Caco-2 (cell line): ENCODE data around the gene FLT3. TPM values are rescaled to one million over a fixed set of nuclear protein-coding genes. Genes with fewer than 3 reads are reported as not detected.

Experiments
- BruUV-seq: library from RNA; stranded (reverse); fragments of 400-500 nt; replicated peaks from 2 replicates; lab custom pipeline; 2021; lab: Mats Ljungman, UMichigan
- CTCF ChIA-PET: fragments of 300-600 bp; sonication (Branson Sonifier 250); formaldehyde crosslinking; loops from one replicate; lab custom pipeline; 2022; ENCODE audit warnings: antibody characterized with exemption; lab: Charles Lee
- POLR2A ChIA-PET: fragments of 300-600 bp; sonication (Branson Sonifier 250); formaldehyde crosslinking; loops from one replicate; lab custom pipeline; 2022; ENCODE audit warnings: antibody characterized with exemption; lab: Charles Lee
- DNase-seq, 2 experiments: peaks; one replicate each; pipeline versions ENCODE4 v3.0.0 to v3.0.0-alpha.2; 2020 to 2022
- H3K27me3 ChIP-seq: replicated peaks from 2 replicates; pipeline ENCODE4 v1.6.0; 2011; ENCODE audit warnings: low read length; ENCODE audit not compliant: control insufficient read depth, insufficient read depth
- H3K36me3 ChIP-seq: 2 replicates; pipeline ENCODE4 v1.5.1; 2011; ENCODE audit warnings: low read length; ENCODE audit not compliant: control insufficient read depth, insufficient read depth
- H3K4me1 ChIP-seq: fragments of 250-450 bp; sonication (Bioruptor Pico); 2 replicates; pipeline ENCODE4 v1.5.1; 2020; ENCODE audit warnings: mild to moderate bottlenecking
- H3K4me3 ChIP-seq: 2 replicates; pipeline ENCODE4 v1.5.1; 2011; ENCODE audit warnings: low read depth, mild to moderate bottlenecking, control low read depth, low read length
- H3K9me3 ChIP-seq: fragments of 250-450 bp; sonication (Bioruptor Pico); 2 replicates; pipeline ENCODE4 v1.5.1; 2020; ENCODE audit warnings: mild to moderate bottlenecking, moderate library complexity
- H3K27ac Mint-ChIP-seq: one replicate; pipeline ENCODE4 v1.8.0; 2022; ENCODE audit warnings: mixed read lengths; ENCODE audit not compliant: unreplicated experiment
- H3K27me3 Mint-ChIP-seq: one replicate; pipeline ENCODE4 v1.8.0; 2022; ENCODE audit warnings: mixed read lengths; ENCODE audit not compliant: insufficient read depth, unreplicated experiment
- H3K36me3 Mint-ChIP-seq: one replicate; pipeline ENCODE4 v1.8.0; 2022; ENCODE audit warnings: mild to moderate bottlenecking, mixed read lengths; ENCODE audit not compliant: insufficient read depth, unreplicated experiment
- H3K4me1 Mint-ChIP-seq: one replicate; pipeline ENCODE4 v1.8.0; 2022; ENCODE audit warnings: low read depth, mixed read lengths; ENCODE audit not compliant: unreplicated experiment
- H3K4me3 Mint-ChIP-seq: one replicate; pipeline ENCODE4 v1.8.0; 2022; ENCODE audit warnings: mild to moderate bottlenecking, moderate library complexity, mixed read lengths; ENCODE audit not compliant: unreplicated experiment
- H3K9me3 Mint-ChIP-seq: one replicate; pipeline ENCODE4 v1.8.0; 2022; ENCODE audit warnings: mixed read lengths; ENCODE audit not compliant: unreplicated experiment
- CTCF ChIP-seq, 2 experiments: fragments of 200-600 bp in 1 of 2; IDR thresholded peaks; 1 replicate in 1 of 2; 2 replicates in 1 of 2; pipeline versions ENCODE4 v1.5.1 to v1.8.0; 2011 to 2022; ENCODE audit warnings: antibody characterized with exemption in 1 of 2, control low read depth in 1 of 2, inconsistent platforms in 1 of 2, low read depth in 1 of 2, low read length in 1 of 2, mild to moderate bottlenecking in 1 of 2, moderate library complexity in 1 of 2; ENCODE audit not compliant: insufficient read depth in 1 of 2, severe bottlenecking in 1 of 2, unreplicated experiment in 1 of 2
- intact Hi-C: fragments of 100-400 bp; cut with micrococcal nuclease; formaldehyde crosslinking; loops from one replicate; pipeline ENCODE4 v1.10.0; 2022; ENCODE audit not compliant: unreplicated experiment
- total RNA-seq: library from RNA; stranded (reverse); gene quantifications from 2 replicates; pipeline ENCODE4 v1.2.3, GENCODE V29; 2022

FLT3 gene
- total RNA-seq, 1 experiment from 2014 or later, result 0.09 TPM

GRCh38 chr13:28043224-28043623 lies 57.2 kb downstream of the FLT3 start:
- ChIA-PET CTCF (no interaction called here), POLR2A (no interaction called here)
- H3K9me3 Mint-ChIP-seq, result no peaks in the 10 kb centered on the region
- DNase-seq, result no peak
- no TSS peak for BruUV-seq
- no peaks in the 10 kb centered on the region for H3K36me3 Mint-ChIP-seq
- Histone ChIP-seq H3K9me3 (no peaks in the 10 kb centered on the region), H3K4me3 (no peak overlapping the region), H3K36me3 (no peaks in the 10 kb centered on the region), H3K27me3 (no peaks in the 10 kb centered on the region), H3K4me1 (no peaks in the 10 kb centered on the region)
- no peaks in the 10 kb centered on the region for H3K4me1 Mint-ChIP-seq
- no peak overlapping the region for H3K4me3 Mint-ChIP-seq
- no peak for TF ChIP-seq CTCF (IDR thresholded peaks at IDR 0.05; ENCODE audit: insufficient read depth in 1 of 2, low read depth in 1 of 2, low read length in 1 of 2, severe bottlenecking in 1 of 2, unreplicated experiment in 1 of 2)
- H3K27me3 Mint-ChIP-seq, result no peaks in the 10 kb centered on the region
- H3K27ac Mint-ChIP-seq, result no peak overlapping the region
- intact Hi-C loops, result no loop called here

GRCh38 chr13:28041501-28041900 lies 58.9 kb downstream of the FLT3 start:
- POLR2A ChIA-PET, result no interaction called here
- no peaks in the 10 kb centered on the region for H3K9me3 Mint-ChIP-seq
- Histone ChIP-seq H3K4me1 (no peaks in the 10 kb centered on the region), H3K36me3 (no peaks in the 10 kb centered on the region), H3K4me3 (no peak overlapping the region), H3K9me3 (no peaks in the 10 kb centered on the region), H3K27me3 (no peaks in the 10 kb centered on the region)
- intact Hi-C loops, result no loop called here
- H3K27ac Mint-ChIP-seq, result no peak overlapping the region
- no peaks in the 10 kb centered on the region for H3K27me3 Mint-ChIP-seq
- no peaks in the 10 kb centered on the region for H3K36me3 Mint-ChIP-seq
- CTCF ChIA-PET, result no interaction called here
- no peak overlapping the region for H3K4me3 Mint-ChIP-seq
- H3K4me1 Mint-ChIP-seq, result no peaks in the 10 kb centered on the region
- no peak for TF ChIP-seq CTCF (IDR thresholded peaks at IDR 0.05; ENCODE audit: insufficient read depth in 1 of 2, low read depth in 1 of 2, low read length in 1 of 2, severe bottlenecking in 1 of 2, unreplicated experiment in 1 of 2)
- no TSS peak for BruUV-seq
- DNase-seq, result no peak

- H3K36me3 Mint-ChIP-seq, result no peaks in the 10 kb centered on the region
- ChIA-PET CTCF (no interaction called here), POLR2A (no interaction called here)
- H3K9me3 ChIP-seq, result no peaks in the 10 kb centered on the region
- no peak for TF ChIP-seq CTCF (IDR thresholded peaks at IDR 0.05; ENCODE audit: insufficient read depth in 1 of 2, low read depth in 1 of 2, low read length in 1 of 2, severe bottlenecking in 1 of 2, unreplicated experiment in 1 of 2)
- H3K27me3 ChIP-seq, result no peaks in the 10 kb centered on the region
- no peak overlapping the region for H3K27ac Mint-ChIP-seq
- no peaks in the 10 kb centered on the region for H3K27me3 Mint-ChIP-seq
- no peak overlapping the region for H3K4me3 ChIP-seq
- H3K9me3 Mint-ChIP-seq, result no peaks in the 10 kb centered on the region
- BruUV-seq, result no TSS peak
- H3K4me1 ChIP-seq, result no peaks in the 10 kb centered on the region
- no peaks in the 10 kb centered on the region for H3K36me3 ChIP-seq
- H3K4me3 Mint-ChIP-seq, result no peak overlapping the region
- H3K4me1 Mint-ChIP-seq, result no peaks in the 10 kb centered on the region
- DNase-seq, result no peak
- intact Hi-C loops, result no loop called here
Measured at GRCh38 chr13:28041031-28041461, 59.3 kb downstream of the FLT3 start.
